Thymus (tissue), 11 donors: ENCODE measurements around the gene MRPL28. TPM values are rescaled to one million over a fixed set of nuclear protein-coding genes. Genes with fewer than 3 reads are reported as not detected.

ENCODE experiments used
- DNase-seq, 9 donors: peaks; one replicate each; pipeline ENCODE4 v3.0.0-alpha.2; 2013; ENCODE audit warnings: low spot score in 9 of 9, low read depth in 6 of 9, missing footprints in 1 of 9
- H3K27ac ChIP-seq, 2 donors: one replicate each; pipeline ENCODE4 v1.5.1; 2013; ENCODE audit warnings: control low read depth in 1 of 2, low read depth in 1 of 2, low read length in 1 of 2, mild to moderate bottlenecking in 1 of 2, moderate library complexity in 1 of 2
- H3K27me3 ChIP-seq, 2 donors: one replicate each; pipeline ENCODE4 v1.5.1; 2013; ENCODE audit warnings: low read length in 1 of 2; ENCODE audit not compliant: control insufficient read depth in 2 of 2, insufficient read depth in 1 of 2
- H3K36me3 ChIP-seq, 2 donors: one replicate each; pipeline ENCODE4 v1.5.1; 2013; ENCODE audit warnings: low read length in 1 of 2, mild to moderate bottlenecking in 1 of 2, moderate library complexity in 1 of 2; ENCODE audit not compliant: control insufficient read depth in 2 of 2, insufficient read depth in 2 of 2
- H3K4me1 ChIP-seq, 2 donors: one replicate each; pipeline ENCODE4 v1.5.1; 2013; ENCODE audit warnings: low read length in 2 of 2; ENCODE audit not compliant: control insufficient read depth in 2 of 2, insufficient read depth in 2 of 2
- H3K4me3 ChIP-seq, 2 donors: one replicate each; pipeline ENCODE4 v1.5.1; 2013; ENCODE audit warnings: low read length in 2 of 2, control low read depth in 1 of 2, mild to moderate bottlenecking in 1 of 2
- H3K9me3 ChIP-seq, 2 donors: one replicate each; pipeline ENCODE4 v1.5.1; 2013; ENCODE audit warnings: low read length in 1 of 2, mild to moderate bottlenecking in 1 of 2; ENCODE audit not compliant: control insufficient read depth in 2 of 2, insufficient read depth in 1 of 2
- WGBS: extraction: QIAGEN DNeasy Blood & Tissue Kit; methylation state at CpG from one replicate; pipeline ENCODE4 v1.1.7; 2013; 5-methylcytosine and 5-hydroxymethylcytosine counted together
- polyA plus RNA-seq: library from polyadenylated mRNA; stranded (reverse); fragments of 200-250 nt; gene quantifications from one replicate; pipeline ENCODE4 v1.2.3, GENCODE V29; 2013
- total RNA-seq: library from RNA; stranded (reverse); fragments of 120-200 nt; gene quantifications from one replicate; pipeline ENCODE4 v1.2.4, GENCODE V29; 2013
- donor health status: healthy.

MRPL28 gene
- total and polyA plus RNA-seq, 2 donors, result 64.2 to 79.4 TPM

DNA sequence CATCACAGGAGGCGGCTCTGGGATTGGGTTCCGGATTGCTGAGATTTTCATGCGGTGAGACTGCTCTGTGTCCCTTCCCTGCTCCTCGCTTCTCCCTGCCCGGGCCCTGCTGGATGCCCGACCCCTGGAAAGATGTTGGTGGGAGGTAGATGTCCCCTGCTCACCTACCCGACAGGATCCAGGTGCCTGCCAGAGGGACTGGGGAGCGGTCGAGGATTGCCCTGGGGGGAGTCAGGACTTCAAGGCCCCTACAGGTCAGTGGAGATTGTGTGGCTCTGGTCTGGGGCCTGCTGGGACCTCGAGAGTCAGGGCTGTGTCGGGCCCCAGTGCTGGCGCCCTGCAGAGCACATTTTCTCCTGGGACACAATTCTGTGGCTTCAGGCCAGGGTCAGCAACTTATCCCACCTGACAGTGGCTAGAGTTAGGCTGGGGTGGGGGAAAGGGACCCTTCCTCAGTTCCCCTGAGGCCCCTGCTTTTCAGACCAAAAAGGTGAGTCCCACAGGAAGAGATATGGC lies 34.7 kb upstream of the MRPL28 start:
- Histone ChIP-seq H3K27ac (no peak overlapping the region), H3K36me3 (no peaks in the 10 kb centered on the region), H3K4me1 (peaks cover 4 to 14% of the 10 kb centered on the region in 2 donors), H3K4me3 (no peak overlapping the region), H3K9me3 (no peaks in the 10 kb centered on the region), H3K27me3 (no peaks in the 10 kb centered on the region)
- WGBS, result 96% methylated on average over 12 of the region's 12 CpGs
- no peak for DNase-seq

DNA sequence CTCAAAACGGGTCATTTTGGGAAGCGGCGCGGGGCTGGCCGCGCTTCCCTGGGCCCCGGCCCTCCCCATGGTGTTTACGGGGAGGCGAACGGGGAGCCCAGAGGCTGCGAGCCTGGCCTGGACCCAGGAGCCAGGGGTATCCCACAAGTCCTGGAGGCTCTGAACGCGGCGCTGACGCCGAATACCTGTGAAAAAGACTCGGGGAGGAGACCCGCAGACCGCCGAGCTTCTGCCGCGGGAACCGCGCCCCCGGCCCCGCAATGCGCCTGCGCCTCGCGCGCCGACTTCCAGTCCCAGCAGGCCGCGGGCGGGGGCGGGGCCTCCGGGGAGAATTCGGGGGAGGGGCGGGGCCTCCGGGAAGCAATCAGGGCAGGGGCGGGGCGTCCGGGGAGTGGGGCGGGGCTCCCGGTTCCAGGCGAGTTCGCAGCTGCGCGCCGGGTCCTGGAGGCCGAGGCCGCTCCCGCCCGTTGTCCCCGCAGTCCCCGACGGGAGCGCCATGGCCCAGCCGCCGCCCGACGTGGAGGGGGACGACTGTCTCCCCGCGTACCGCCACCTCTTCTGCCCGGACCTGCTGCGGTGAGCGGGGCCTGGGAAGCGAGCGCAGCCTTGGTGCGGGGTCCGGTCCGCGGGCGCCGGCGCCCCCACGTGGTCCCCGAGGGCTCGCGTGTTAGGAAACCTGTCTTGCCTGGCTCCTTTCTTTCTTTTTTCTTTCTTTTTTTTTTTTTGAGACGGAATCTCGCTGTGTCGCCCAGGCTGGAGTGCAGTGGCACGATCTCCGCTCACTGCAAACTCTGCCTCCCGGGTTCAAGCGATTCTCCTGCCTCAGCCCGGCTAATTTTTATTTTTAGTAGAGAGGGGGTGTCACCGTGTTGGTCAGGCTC lies 31.4 kb upstream of the MRPL28 start, which contains the start of gene DECR2:
DECR2 (plus strand) TSS at position 418 of the 881 bp plus-strand sequence; CDS start at position 497, 79 bp downstream.
- DNase-seq, result peak; percentile 45 to 95 (median 89)
- H3K36me3 ChIP-seq, result peaks cover 0 to 4% of the 10 kb centered on the region in 2 donors
- peaks cover 4 to 22% of the 10 kb centered on the region in 2 donors for H3K4me1 ChIP-seq
- peak within 1 kb of the TSS; percentile 85 to 93 for H3K4me3 ChIP-seq
- H3K27me3 ChIP-seq, result peaks cover 0 to 5% of the 10 kb centered on the region in 2 donors
- H3K9me3 ChIP-seq, result no peaks in the 10 kb centered on the region
- H3K27ac ChIP-seq, result peak within 1 kb of the TSS; percentile 83 to 94
- under 1% methylated on average over 91 of the region's 91 CpGs for WGBS

DNA sequence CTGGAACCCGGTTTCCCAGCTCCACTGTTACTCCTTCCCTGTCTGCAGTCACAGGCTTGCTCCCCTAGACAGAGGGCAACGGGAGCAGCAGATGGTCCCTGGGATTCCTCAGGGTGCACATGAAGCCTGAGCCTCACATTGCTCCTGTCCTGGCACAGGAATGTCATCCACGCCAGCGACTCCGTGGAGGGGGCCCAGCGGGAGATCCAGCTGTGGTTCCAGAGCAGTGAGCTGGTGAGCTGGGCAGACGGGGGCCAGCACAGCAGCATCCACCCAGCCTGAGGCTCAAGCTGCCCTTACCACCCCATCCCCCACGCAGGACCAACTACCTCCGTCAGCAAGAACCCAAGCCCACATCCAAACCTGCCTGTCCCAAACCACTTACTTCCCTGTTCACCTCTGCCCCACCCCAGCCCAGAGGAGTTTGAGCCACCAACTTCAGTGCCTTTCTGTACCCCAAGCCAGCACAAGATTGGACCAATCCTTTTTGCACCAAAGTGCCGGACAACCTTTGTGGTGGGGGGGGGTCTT lies 29.8 kb upstream of the MRPL28 start:
- H3K4me3 ChIP-seq, result no peak overlapping the region
- H3K4me1 ChIP-seq, result peaks cover 4 to 27% of the 10 kb centered on the region in 2 donors

GRCh38 chr16:399340-400019 lies 29.1 kb upstream of the MRPL28 start:
- Histone ChIP-seq H3K9me3 (no peaks in the 10 kb centered on the region), H3K27ac (no peak overlapping the region), H3K4me1 (peaks cover 4 to 27% of the 10 kb centered on the region in 2 donors), H3K4me3 (no peak overlapping the region), H3K36me3 (peaks cover 0 to 4% of the 10 kb centered on the region in 2 donors), H3K27me3 (peaks cover 0 to 15% of the 10 kb centered on the region in 2 donors)
- DNase-seq, result no peak
- 92% methylated on average over 22 of the region's 22 CpGs for WGBS

More for the DNA sequence above, 29.8 kb upstream of the MRPL28 start:
- peaks cover 0 to 4% of the 10 kb centered on the region in 2 donors for H3K36me3 ChIP-seq
- peak overlapping the region; percentile 20 to 69 for H3K27ac ChIP-seq
- WGBS, result 83% methylated on average over 10 of the region's 10 CpGs
- H3K9me3 ChIP-seq, result no peaks in the 10 kb centered on the region
- no peak for DNase-seq
- peaks cover 0 to 15% of the 10 kb centered on the region in 2 donors for H3K27me3 ChIP-seq

GRCh38 chr16:398561-399339 lies 28.4 kb upstream of the MRPL28 start:
- Histone ChIP-seq H3K36me3 (peaks cover 0 to 4% of the 10 kb centered on the region in 2 donors), H3K4me3 (no peak overlapping the region), H3K4me1 (peaks cover 4 to 27% of the 10 kb centered on the region in 2 donors), H3K27me3 (peaks cover 0 to 15% of the 10 kb centered on the region in 2 donors), H3K27ac (no peak overlapping the region), H3K9me3 (no peaks in the 10 kb centered on the region)
- 96% methylated on average over 24 of the region's 24 CpGs for WGBS
- DNase-seq, result no peak

DNA sequence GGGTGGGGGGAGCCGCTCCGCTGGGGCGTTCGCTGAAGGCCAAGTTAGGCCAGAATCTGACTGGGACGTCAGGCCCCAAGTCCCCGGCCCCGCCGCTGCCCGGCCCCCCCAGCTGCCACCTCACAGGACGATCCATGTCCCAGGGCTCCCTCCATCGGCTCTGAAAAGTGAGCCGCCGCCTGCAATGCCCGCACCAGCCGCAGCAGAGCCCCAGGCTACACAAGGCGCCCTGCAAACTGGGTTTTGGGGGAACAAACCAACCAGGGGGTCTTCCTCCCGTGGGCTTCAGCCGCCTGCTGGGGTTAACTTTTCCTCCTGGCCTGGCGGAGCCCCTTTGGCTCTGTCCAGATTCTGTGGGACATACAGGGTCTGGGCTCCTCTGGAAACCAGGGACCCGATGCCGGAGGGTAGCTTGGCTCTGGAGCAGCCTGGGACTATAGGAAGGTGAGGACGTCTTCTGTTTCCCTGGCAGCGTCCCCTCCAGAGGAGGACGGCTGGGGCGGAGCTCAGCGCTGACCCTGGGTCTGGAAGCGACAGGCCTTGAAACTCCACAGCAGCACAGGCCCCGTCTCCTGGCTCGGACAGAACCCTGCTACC lies 27.5 kb upstream of the MRPL28 start:
- no peak for DNase-seq
- WGBS, result 71% methylated on average over 29 of the region's 29 CpGs

DNA sequence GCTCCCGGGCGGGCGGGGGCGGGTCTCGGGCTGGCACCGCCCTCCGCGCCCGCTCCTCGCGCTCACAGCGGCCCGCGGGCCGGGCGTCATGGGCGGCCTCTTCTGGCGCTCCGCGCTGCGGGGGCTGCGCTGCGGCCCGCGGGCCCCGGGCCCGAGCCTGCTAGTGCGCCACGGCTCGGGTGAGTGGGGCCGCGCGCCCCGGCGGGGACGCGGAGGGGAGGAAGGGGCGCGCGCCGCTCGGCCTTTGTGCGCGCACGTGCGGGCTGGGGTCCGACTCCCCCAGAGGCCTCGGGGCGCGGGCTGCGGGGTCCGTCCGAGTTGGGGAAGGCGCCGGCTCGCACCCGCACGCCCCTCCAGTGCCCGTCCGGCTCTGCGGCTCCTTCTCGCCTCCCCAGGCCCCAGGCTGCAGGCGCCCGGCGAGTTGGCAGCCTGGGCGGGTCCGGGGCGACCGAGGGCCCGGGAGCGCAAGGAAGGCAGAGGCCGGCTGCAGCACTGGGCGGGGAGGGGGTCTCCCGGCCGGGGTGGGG lies 26.9 kb upstream of the MRPL28 start, which contains the start of gene NME4:
NME4 (plus strand) TSS at position 65 of the 527 bp plus-strand sequence; CDS start at position 89, 24 bp downstream.
- DNase-seq, result peak in 1 of 9 donors; percentile 41
- H3K4me3 ChIP-seq, result peak within 1 kb of the TSS; percentile 37 to 71
- peaks cover 0 to 15% of the 10 kb centered on the region in 2 donors for H3K27me3 ChIP-seq
- H3K27ac ChIP-seq, result peak within 1 kb of the TSS; percentile 26 to 52
- H3K9me3 ChIP-seq, result no peaks in the 10 kb centered on the region
- peaks cover 4 to 24% of the 10 kb centered on the region in 2 donors for H3K4me1 ChIP-seq
- peaks cover 0 to 4% of the 10 kb centered on the region in 2 donors for H3K36me3 ChIP-seq
- under 1% methylated on average over 75 of the region's 75 CpGs for WGBS

More for the DNA sequence above, 27.5 kb upstream of the MRPL28 start:
- Histone ChIP-seq H3K36me3 (peaks cover 0 to 4% of the 10 kb centered on the region in 2 donors), H3K9me3 (no peaks in the 10 kb centered on the region), H3K4me1 (peaks cover 4 to 27% of the 10 kb centered on the region in 2 donors), H3K27ac (peak overlapping the region; percentile 26 to 43), H3K4me3 (no peak overlapping the region), H3K27me3 (peaks cover 0 to 15% of the 10 kb centered on the region in 2 donors)
